ENCODE results near the gene TLR3. TPM values are rescaled to one million over a fixed set of nuclear protein-coding genes. Genes with fewer than 3 reads are reported as not detected.

TLR3 gene
- total and polyA plus RNA-seq, 10 donors = 0.17 to 14.8 (median 6.3) TPM

DNA sequence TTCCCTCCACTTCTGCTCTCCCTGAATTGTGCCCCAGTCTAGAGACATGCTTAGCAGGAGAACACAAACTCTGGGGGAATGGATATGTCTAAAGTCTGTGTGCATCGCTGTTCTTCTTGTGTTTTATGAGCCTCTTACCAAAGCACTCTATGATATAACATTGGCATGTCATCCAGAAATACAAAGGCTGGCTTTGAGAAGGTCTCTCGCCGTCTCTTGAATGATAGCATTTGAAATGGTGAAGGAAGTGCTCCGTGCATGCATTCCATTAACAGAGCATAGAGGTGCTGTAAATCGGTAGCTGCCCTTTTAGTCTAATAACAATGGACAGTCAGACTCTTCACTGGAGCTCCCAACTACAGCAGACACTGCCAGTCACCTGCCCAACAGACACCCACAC is 28.4 kb downstream of the TLR3 start:
- no peak overlapping the region for H3K27ac ChIP-seq
- no peak for TF ChIP-seq POLR2AphosphoS5 (IDR thresholded peaks at IDR 0.05)
- no peak for TF ChIP-seq CTCF (IDR thresholded peaks at IDR 0.05 in 8 of 11, conservative IDR thresholded peaks at IDR 0.05 in 3 of 11)
- H3K4me3 ChIP-seq = no peak overlapping the region
- H3K36me3 ChIP-seq = no peaks in the 10 kb centered on the region
- peaks cover 0 to 20% (median 0%) of the 10 kb centered on the region in 7 donors for H3K27me3 ChIP-seq (replicated peaks in 1 of 7)
- WGBS, 5 donors = 76 to 91% (median 89%) methylated on average over 5 of the region's 5 CpGs
- no peaks in the 10 kb centered on the region for H3K9me3 ChIP-seq
- intact Hi-C loops (cut with DNase I; ENCODE audit: low total_unique reads) = no loop called here
- no peak for DNase-seq
- no peaks in the 10 kb centered on the region for H3K4me1 ChIP-seq

- Histone ChIP-seq H3K27ac (no peak overlapping the region), H3K36me3 (no peaks in the 10 kb centered on the region), H3K9me3 (no peaks in the 10 kb centered on the region), H3K27me3 (replicated peaks in 1 of 7) (peaks cover 4 to 73% (median 23%) of the 10 kb centered on the region in 7 donors), H3K4me1 (peaks cover 0 to 17% (median 12%) of the 10 kb centered on the region in 6 donors), H3K4me3 (no peak overlapping the region)
- DNase-seq = no peak
- TF ChIP-seq POLR2AphosphoS5 (IDR thresholded peaks at IDR 0.05) = no peak
- no peak for TF ChIP-seq POLR2A (IDR thresholded peaks at IDR 0.05)
- no peak for TF ChIP-seq CTCF (IDR thresholded peaks at IDR 0.05 in 8 of 11, conservative IDR thresholded peaks at IDR 0.05 in 3 of 11)
- intact Hi-C loops (cut with DNase I; ENCODE audit: low total_unique reads) = no loop called here
- 91 to 98% (median 93%) methylated on average over 12 of the region's 12 CpGs for WGBS, 5 donors
Observed at GRCh38 chr4:186102931-186103330, 34.0 kb downstream of the TLR3 start.

- H3K27me3 ChIP-seq (replicated peaks in 1 of 7) = peaks cover 4 to 73% (median 23%) of the 10 kb centered on the region in 7 donors
- TF ChIP-seq POLR2A (IDR thresholded peaks at IDR 0.05) (no peak), POLR2AphosphoS5 (IDR thresholded peaks at IDR 0.05) (peak in 2 of 3 donors; percentile 45 to 48), CTCF (IDR thresholded peaks at IDR 0.05 in 8 of 11, conservative IDR thresholded peaks at IDR 0.05 in 3 of 11) (no peak)
- peak within 1 kb of the TSS in 3 of 8 donors; percentile 13 to 20 (median 16) for H3K27ac ChIP-seq
- WGBS, 5 donors = 17 to 39% (median 21%) methylated on average over 26 to 57 of the region's 57 CpGs
- H3K4me3 ChIP-seq = peak within 1 kb of the TSS; percentile 33 to 71 (median 43)
- DNase-seq = peak; percentile 86
- intact Hi-C loops (cut with DNase I; ENCODE audit: low total_unique reads) = no loop called here
- peaks cover 0 to 17% (median 12%) of the 10 kb centered on the region in 6 donors for H3K4me1 ChIP-seq
- H3K9me3 ChIP-seq = no peaks in the 10 kb centered on the region
- no peaks in the 10 kb centered on the region for H3K36me3 ChIP-seq
Observed at GRCh38 chr4:186104114-186104889, 35.3 kb downstream of the TLR3 start, which contains the start of gene FAM149A. Gene FAM149A, plus strand, starts transcription at chr4:186104704.

GRCh38 chr4:186104890-186105646 is 36.1 kb downstream of the TLR3 start:
- Histone ChIP-seq H3K27ac (peak overlapping the region in 3 of 8 donors; percentile 13 to 20 (median 16)), H3K27me3 (replicated peaks in 1 of 7) (peaks cover 4 to 73% (median 23%) of the 10 kb centered on the region in 7 donors), H3K4me3 (peak overlapping the region; percentile 33 to 71 (median 43)), H3K9me3 (no peaks in the 10 kb centered on the region), H3K36me3 (no peaks in the 10 kb centered on the region), H3K4me1 (peaks cover 0 to 17% (median 12%) of the 10 kb centered on the region in 6 donors)
- 1 to 8% (median 2%) methylated on average over 23 to 83 of the region's 83 CpGs for WGBS, 5 donors
- no peak for TF ChIP-seq POLR2AphosphoS5 (IDR thresholded peaks at IDR 0.05)
- peak in 1 of 11 experiments; percentile 4 for TF ChIP-seq CTCF (IDR thresholded peaks at IDR 0.05 in 8 of 11, conservative IDR thresholded peaks at IDR 0.05 in 3 of 11)
- no peak for TF ChIP-seq POLR2A (IDR thresholded peaks at IDR 0.05)
- DNase-seq = peak; percentile 79
- intact Hi-C loops (cut with DNase I; ENCODE audit: low total_unique reads) = no loop called here
